Measurements from ENCODE around the gene PLA2G5.

DNA sequence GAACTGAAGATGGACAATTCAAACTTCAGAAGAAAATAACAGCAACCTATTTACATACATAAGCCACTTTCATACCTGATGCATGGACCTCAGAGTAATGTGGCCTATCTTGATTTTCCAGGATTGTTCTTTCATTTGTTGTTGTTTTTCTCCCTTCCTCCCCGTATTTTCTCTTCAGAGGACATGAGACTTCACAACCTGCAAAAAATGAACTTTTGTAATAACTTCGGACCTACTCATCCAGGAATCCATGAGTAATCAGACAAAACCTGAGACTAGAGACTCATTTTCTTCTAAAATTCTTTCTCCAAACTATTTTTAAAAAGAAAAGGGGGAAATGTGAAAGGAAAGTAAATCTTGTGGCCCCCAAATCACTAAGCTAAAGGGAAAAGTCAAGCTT is 17.6 kb upstream of the PLA2G5 start:
- no peak for TF ChIP-seq YY1 (IDR thresholded peaks at IDR 0.05; ENCODE audit: borderline replicate concordance in 1 of 3, control insufficient read depth in 1 of 3, extremely low read depth in 1 of 3, insufficient read depth in 3 of 3, insufficient read length in 1 of 3, insufficient replicate concordance in 2 of 3, low read depth in 1 of 3, low read length in 2 of 3)
- TF ChIP-seq, protein P1, sequence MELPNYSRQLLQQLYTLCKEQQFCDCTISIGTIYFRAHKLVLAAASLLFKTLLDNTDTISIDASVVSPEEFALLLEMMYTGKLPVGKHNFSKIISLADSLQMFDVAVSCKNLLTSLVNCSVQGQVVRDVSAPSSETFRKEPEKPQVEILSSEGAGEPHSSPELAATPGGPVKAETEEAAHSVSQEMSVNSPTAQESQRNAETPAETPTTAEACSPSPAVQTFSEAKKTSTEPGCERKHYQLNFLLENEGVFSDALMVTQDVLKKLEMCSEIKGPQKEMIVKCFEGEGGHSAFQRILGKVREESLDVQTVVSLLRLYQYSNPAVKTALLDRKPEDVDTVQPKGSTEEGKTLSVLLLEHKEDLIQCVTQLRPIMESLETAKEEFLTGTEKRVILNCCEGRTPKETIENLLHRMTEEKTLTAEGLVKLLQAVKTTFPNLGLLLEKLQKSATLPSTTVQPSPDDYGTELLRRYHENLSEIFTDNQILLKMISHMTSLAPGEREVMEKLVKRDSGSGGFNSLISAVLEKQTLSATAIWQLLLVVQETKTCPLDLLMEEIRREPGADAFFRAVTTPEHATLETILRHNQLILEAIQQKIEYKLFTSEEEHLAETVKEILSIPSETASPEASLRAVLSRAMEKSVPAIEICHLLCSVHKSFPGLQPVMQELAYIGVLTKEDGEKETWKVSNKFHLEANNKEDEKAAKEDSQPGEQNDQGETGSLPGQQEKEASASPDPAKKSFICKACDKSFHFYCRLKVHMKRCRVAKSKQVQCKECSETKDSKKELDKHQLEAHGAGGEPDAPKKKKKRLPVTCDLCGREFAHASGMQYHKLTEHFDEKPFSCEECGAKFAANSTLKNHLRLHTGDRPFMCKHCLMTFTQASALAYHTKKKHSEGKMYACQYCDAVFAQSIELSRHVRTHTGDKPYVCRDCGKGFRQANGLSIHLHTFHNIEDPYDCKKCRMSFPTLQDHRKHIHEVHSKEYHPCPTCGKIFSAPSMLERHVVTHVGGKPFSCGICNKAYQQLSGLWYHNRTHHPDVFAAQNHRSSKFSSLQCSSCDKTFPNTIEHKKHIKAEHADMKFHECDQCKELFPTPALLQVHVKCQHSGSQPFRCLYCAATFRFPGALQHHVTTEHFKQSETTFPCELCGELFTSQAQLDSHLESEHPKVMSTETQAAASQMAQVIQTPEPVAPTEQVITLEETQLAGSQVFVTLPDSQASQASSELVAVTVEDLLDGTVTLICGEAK (IDR thresholded peaks at IDR 0.05), result no peak
- TF ChIP-seq, protein P1 (CRISPR knock-in tag; IDR thresholded peaks at IDR 0.05), result no peak
- no peak for TF ChIP-seq HNRNPL (IDR thresholded peaks at IDR 0.05; ENCODE audit: low read depth, low read length)
- TF ChIP-seq SRSF9 (IDR thresholded peaks at IDR 0.05; ENCODE audit: borderline replicate concordance, low read depth, low read length), result no peak
- TF ChIP-seq, protein P2, sequence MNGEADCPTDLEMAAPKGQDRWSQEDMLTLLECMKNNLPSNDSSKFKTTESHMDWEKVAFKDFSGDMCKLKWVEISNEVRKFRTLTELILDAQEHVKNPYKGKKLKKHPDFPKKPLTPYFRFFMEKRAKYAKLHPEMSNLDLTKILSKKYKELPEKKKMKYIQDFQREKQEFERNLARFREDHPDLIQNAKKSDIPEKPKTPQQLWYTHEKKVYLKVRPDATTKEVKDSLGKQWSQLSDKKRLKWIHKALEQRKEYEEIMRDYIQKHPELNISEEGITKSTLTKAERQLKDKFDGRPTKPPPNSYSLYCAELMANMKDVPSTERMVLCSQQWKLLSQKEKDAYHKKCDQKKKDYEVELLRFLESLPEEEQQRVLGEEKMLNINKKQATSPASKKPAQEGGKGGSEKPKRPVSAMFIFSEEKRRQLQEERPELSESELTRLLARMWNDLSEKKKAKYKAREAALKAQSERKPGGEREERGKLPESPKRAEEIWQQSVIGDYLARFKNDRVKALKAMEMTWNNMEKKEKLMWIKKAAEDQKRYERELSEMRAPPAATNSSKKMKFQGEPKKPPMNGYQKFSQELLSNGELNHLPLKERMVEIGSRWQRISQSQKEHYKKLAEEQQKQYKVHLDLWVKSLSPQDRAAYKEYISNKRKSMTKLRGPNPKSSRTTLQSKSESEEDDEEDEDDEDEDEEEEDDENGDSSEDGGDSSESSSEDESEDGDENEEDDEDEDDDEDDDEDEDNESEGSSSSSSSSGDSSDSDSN (IDR thresholded peaks at IDR 0.05; ENCODE audit: borderline replicate concordance in 1 of 2, low read depth in 2 of 2, low read length in 2 of 2), result no peak
- TF ChIP-seq FOXM1 (IDR thresholded peaks at IDR 0.05; ENCODE audit: low read depth), result no peak
- no peak for TF ChIP-seq FOXM1 (CRISPR knock-in tag; IDR thresholded peaks at IDR 0.05; ENCODE audit: low read depth)
- TF ChIP-seq IRF2 (CRISPR knock-in tag; IDR thresholded peaks at IDR 0.05), result no peak
- no peak for TF ChIP-seq E2F5 (CRISPR knock-in tag; IDR thresholded peaks at IDR 0.05)
- TF ChIP-seq ATF2 (CRISPR knock-in tag; IDR thresholded peaks at IDR 0.05), result no peak
- TF ChIP-seq, protein P3, sequence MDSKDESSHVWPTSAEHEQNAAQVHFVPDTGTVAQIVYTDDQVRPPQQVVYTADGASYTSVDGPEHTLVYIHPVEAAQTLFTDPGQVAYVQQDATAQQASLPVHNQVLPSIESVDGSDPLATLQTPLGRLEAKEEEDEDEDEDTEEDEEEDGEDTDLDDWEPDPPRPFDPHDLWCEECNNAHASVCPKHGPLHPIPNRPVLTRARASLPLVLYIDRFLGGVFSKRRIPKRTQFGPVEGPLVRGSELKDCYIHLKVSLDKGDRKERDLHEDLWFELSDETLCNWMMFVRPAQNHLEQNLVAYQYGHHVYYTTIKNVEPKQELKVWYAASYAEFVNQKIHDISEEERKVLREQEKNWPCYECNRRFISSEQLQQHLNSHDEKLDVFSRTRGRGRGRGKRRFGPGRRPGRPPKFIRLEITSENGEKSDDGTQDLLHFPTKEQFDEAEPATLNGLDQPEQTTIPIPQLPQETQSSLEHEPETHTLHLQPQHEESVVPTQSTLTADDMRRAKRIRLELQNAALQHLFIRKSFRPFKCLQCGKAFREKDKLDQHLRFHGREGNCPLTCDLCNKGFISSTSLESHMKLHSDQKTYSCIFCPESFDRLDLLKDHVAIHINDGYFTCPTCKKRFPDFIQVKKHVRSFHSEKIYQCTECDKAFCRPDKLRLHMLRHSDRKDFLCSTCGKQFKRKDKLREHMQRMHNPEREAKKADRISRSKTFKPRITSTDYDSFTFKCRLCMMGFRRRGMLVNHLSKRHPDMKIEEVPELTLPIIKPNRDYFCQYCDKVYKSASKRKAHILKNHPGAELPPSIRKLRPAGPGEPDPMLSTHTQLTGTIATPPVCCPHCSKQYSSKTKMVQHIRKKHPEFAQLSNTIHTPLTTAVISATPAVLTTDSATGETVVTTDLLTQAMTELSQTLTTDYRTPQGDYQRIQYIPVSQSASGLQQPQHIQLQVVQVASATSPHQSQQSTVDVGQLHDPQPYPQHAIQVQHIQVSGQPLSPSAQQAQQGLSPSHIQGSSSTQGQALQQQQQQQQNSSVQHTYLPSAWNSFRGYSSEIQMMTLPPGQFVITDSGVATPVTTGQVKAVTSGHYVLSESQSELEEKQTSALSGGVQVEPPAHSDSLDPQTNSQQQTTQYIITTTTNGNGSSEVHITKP (IDR thresholded peaks at IDR 0.05; ENCODE audit: partially characterized antibody), result no peak

Data from K562 (cell line).